Heart left ventricle (tissue), 16 donors: ENCODE measurements around the gene GTF3C5. TPM values are rescaled to one million over a fixed set of nuclear protein-coding genes. Genes with fewer than 3 reads are reported as not detected.

Source experiments
- ATAC-seq, 4 donors: fragments of 200-7000 bp; cut with Tn5 transposase; one replicate each; pipeline ENCODE4 v1.9.1; 2020 to 2022; ENCODE audit warnings: moderate library complexity in 4 of 4, mild to moderate bottlenecking in 3 of 4, moderate number of reproducible peaks in 1 of 4
- DNase-seq, 5 donors: peaks; one replicate each; pipeline ENCODE4 v3.0.0-alpha.2; 2020
- H3K27ac ChIP-seq, 12 donors: fragments of 200-600 bp; sonication (generic) in 4 of 12; one replicate each; pipeline versions ENCODE4 v1.5.0 to v1.8.0; 2016 to 2022; ENCODE audit warnings: mild to moderate bottlenecking in 2 of 12
- H3K27me3 ChIP-seq, 9 donors: fragments of 200-600 bp; sonication (generic) in 2 of 9; one replicate each; pipeline versions ENCODE4 v1.5.1 to v1.8.0; 2016 to 2022; ENCODE audit warnings: mild to moderate bottlenecking in 3 of 9
- H3K36me3 ChIP-seq, 9 donors: fragments of 200-600 bp; sonication (generic) in 2 of 9; one replicate each; pipeline versions ENCODE4 v1.5.0 to v1.8.0; 2018 to 2022; ENCODE audit warnings: mild to moderate bottlenecking in 2 of 9
- H3K4me1 ChIP-seq, 12 donors: fragments of 200-600 bp; sonication (generic) in 4 of 12; one replicate each; pipeline versions ENCODE4 v1.5.0 to v1.8.0; 2016 to 2022; ENCODE audit warnings: mild to moderate bottlenecking in 3 of 12
- H3K4me3 ChIP-seq, 12 donors: fragments of 200-600 bp; sonication (generic) in 4 of 12; one replicate each; pipeline versions ENCODE4 v1.5.0 to v1.8.0; 2017 to 2022; ENCODE audit warnings: mild to moderate bottlenecking in 9 of 12, moderate library complexity in 4 of 12
- H3K9me3 ChIP-seq, 12 donors: fragments of 200-600 bp; sonication (generic) in 4 of 12; one replicate each; pipeline versions ENCODE4 v1.5.0 to v1.8.0; 2016 to 2022; ENCODE audit warnings: mild to moderate bottlenecking in 1 of 12
- CTCF ChIP-seq, 12 donors: fragments of 200-600 bp; sonication (generic) in 4 of 12; IDR thresholded peaks; one replicate each; pipeline versions ENCODE4 v1.5.0 to v1.8.0; 2018 to 2022; ENCODE audit warnings: antibody characterized with exemption in 12 of 12, mild to moderate bottlenecking in 5 of 12
- POLR2A ChIP-seq, 2 donors: fragments of 450-650 bp; IDR thresholded peaks; one replicate each; pipeline ENCODE4 v1.6.1; 2017; ENCODE audit warnings: antibody characterized with exemption in 2 of 2, mild to moderate bottlenecking in 2 of 2, moderate library complexity in 2 of 2
- WGBS, 4 donors: extraction: QIAGEN DNeasy Blood & Tissue Kit in 2 of 4; methylation state at CpG; one replicate each; pipeline versions ENCODE4 v1.1.5 to v1.1.7; 2013 to 2018; 5-methylcytosine and 5-hydroxymethylcytosine counted together
- intact Hi-C, 10 donors: fragments of 100-400 bp; cut with DNase I; formaldehyde crosslinking; loops; one replicate each; pipeline versions ENCODE4 v1.11.1 to v1.14.2; 2022
- polyA plus RNA-seq, 2 donors: library from polyadenylated mRNA; stranded (reverse); fragments of 200-250 nt; gene quantifications; one replicate each; pipeline ENCODE4 v1.2.3, GENCODE V29; 2013
- total RNA-seq, 9 donors: library from RNA; depleted of rRNA in 2 of 9; stranded (reverse); fragments of >200 nt in 2 of 9; fragmentation: NEBNext Ultra II Directional in 3 of 9; extraction: Animal tissue kit (Norgen Biotek cat#: 25700) in 3 of 9; gene quantifications; one replicate each; pipeline versions ENCODE4 v1.1.0 to v1.2.4, GENCODE V29; 2016 to 2023
- donor health status: ischemic (EF 13 %, LVEDD 7.1; RV severe dilation, severe dysfunction).
- donor health status: healthy with polysubstance abuse.
- donor health status: DM: no; HTN: yes; CAD: no.
- donor health status: DM: no; HTN: no; CAD: no.
- donor health status: ischemic (EF 25% LVEDD 6.9; RV normal size, moderate dysfunction).
- donor health status: ischemic (EF 25% LVEDD 5.7; RV mildly dilated, moderate dysfunction).
- donor health status: healthy.
- donor health status: DM: yes; HTN: yes; CAD: no.
- donor health status: ischemic (EF 35%, LVEDD 5.7; RV mildly dilated, moderate dysfunction).
- donor health status: nonischemic (EF 11% LVEDD 7.7; RV severe dilation, severe dysfunction).
- donor health status: DM: yes; HTN: yes; CAD: no.
- donor health status: PGD.
- donor health status: ischemic (EF 29% LVEDD 5.4; RV normal size, mild dysfunction).
- donor health status: nonischemic (EF 23%, LVEDD 6.1; RV moderate dilation, normal function).

Gene GTF3C5
- total and polyA plus RNA-seq, 11 donors: 22.9 to 51.7 (median 35.9) TPM

- no peak overlapping the region for H3K27ac ChIP-seq
- peaks cover 0 to 11% (median 0%) of the 10 kb centered on the region in 12 donors for H3K4me1 ChIP-seq
- no peak for DNase-seq
- WGBS, 4 donors: 39 to 50% (median 43%) methylated on average over 13 of the region's 13 CpGs
- ATAC-seq: peak in 1 of 4 donors; percentile 16
- intact Hi-C loops: no loop called here
- no peaks in the 10 kb centered on the region for H3K36me3 ChIP-seq
- TF ChIP-seq POLR2A (IDR thresholded peaks at IDR 0.05): no peak
- TF ChIP-seq CTCF (IDR thresholded peaks at IDR 0.05): no peak
- no peaks in the 10 kb centered on the region for H3K9me3 ChIP-seq
- H3K27me3 ChIP-seq: peaks cover 0 to 47% (median 3%) of the 10 kb centered on the region in 9 donors
- no peak overlapping the region for H3K4me3 ChIP-seq
Measured at GRCh38 chr9:133002147-133003070, 28.4 kb upstream of the GTF3C5 start.

GRCh38 chr9:133003071-133003461, 27.7 kb upstream of the GTF3C5 start:
- Histone ChIP-seq H3K9me3 (no peaks in the 10 kb centered on the region), H3K4me1 (peaks cover 0 to 11% (median 0%) of the 10 kb centered on the region in 12 donors), H3K27me3 (peaks cover 0 to 45% (median 4%) of the 10 kb centered on the region in 9 donors), H3K36me3 (no peaks in the 10 kb centered on the region), H3K27ac (no peak overlapping the region), H3K4me3 (no peak overlapping the region)
- ATAC-seq (no peak), DNase-seq (no peak)
- WGBS, 4 donors: 43 to 58% (median 47%) methylated on average over 8 to 13 of the region's 13 CpGs
- no peak for TF ChIP-seq CTCF (IDR thresholded peaks at IDR 0.05)
- no peak for TF ChIP-seq POLR2A (IDR thresholded peaks at IDR 0.05)
- intact Hi-C loops: no loop called here

- WGBS, 4 donors: 51 to 60% (median 55%) methylated on average over 9 of the region's 9 CpGs
- ATAC-seq: no peak
- Histone ChIP-seq H3K4me1 (peaks cover 0 to 11% (median 0%) of the 10 kb centered on the region in 12 donors), H3K4me3 (no peak overlapping the region), H3K36me3 (no peaks in the 10 kb centered on the region), H3K9me3 (no peaks in the 10 kb centered on the region), H3K27ac (no peak overlapping the region), H3K27me3 (peaks cover 0 to 45% (median 4%) of the 10 kb centered on the region in 9 donors)
- TF ChIP-seq POLR2A (IDR thresholded peaks at IDR 0.05): no peak
- no peak for TF ChIP-seq CTCF (IDR thresholded peaks at IDR 0.05)
- no peak for DNase-seq
- intact Hi-C loops: no loop called here
Measured at GRCh38 chr9:133003671-133004090, 27.1 kb upstream of the GTF3C5 start.
